Sigmoid colon (tissue), 4 donors: ENCODE data around the gene NDST3.

Experiments
- CTCF ChIP-seq, 4 experiments: fragments of 450-650 bp in 3 of 4; fragments of 200-600 bp in 1 of 4; IDR thresholded peaks; one replicate each; pipeline ENCODE4 v1.5.1; 2016 to 2019; ENCODE audit warnings: antibody characterized with exemption in 4 of 4, mild to moderate bottlenecking in 3 of 4, moderate library complexity in 2 of 4
- EP300 ChIP-seq, 4 donors: sonication (generic); formaldehyde crosslinking; IDR thresholded peaks; one replicate each; pipeline ENCODE4 v1.6.1; 2017; ENCODE audit warnings: antibody characterized with exemption in 4 of 4
- POLR2A ChIP-seq, 2 donors: fragments of 450-650 bp; IDR thresholded peaks; one replicate each; pipeline ENCODE4 v1.6.1; 2016; ENCODE audit warnings: antibody characterized with exemption in 2 of 2, mild to moderate bottlenecking in 2 of 2, moderate library complexity in 2 of 2

GRCh38 chr4:118102195-118102594 is 67.9 kb downstream of the NDST3 start:
- no peak for TF ChIP-seq CTCF (IDR thresholded peaks at IDR 0.05)
- no peak for TF ChIP-seq EP300 (IDR thresholded peaks at IDR 0.05)
- TF ChIP-seq POLR2A (IDR thresholded peaks at IDR 0.05), result no peak
